DMS114 treated with DMSO at 0.1 percent for 48 hours (cell line): ENCODE measurements around the gene PGAM4.
"Not testable (repeated sequence)": the region's sequence is repeated elsewhere in the genome, so short reads cannot be mapped to it uniquely, and the experiment has no call there.

ENCODE experiments used
- DNase-seq: peaks from one replicate; lab custom pipeline; 2025; ENCODE audit not compliant: unreplicated experiment; lab: John Stamatoyannopoulos, UW

Gene PGAM4

DNA sequence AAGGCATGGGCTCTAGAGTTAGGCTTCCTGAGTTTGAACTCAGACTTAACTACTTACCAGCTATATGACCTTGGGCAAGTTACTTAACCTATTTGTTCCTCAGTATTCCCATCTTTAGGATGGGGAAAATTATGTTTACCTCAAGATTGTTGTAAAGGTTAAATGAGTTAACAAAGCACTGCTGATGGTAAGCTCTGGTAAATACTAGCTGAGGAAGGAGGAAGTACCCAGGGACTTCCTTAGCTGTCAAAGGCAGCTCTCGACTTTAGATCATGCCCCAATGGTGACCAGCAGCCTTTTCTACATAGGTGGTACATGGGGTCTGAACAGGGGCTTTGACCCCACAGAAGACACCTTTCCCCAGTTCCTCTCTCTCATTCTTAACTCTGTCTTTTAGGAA, 38.9 kb downstream of the PGAM4 start:
- no peak for DNase-seq

DNA sequence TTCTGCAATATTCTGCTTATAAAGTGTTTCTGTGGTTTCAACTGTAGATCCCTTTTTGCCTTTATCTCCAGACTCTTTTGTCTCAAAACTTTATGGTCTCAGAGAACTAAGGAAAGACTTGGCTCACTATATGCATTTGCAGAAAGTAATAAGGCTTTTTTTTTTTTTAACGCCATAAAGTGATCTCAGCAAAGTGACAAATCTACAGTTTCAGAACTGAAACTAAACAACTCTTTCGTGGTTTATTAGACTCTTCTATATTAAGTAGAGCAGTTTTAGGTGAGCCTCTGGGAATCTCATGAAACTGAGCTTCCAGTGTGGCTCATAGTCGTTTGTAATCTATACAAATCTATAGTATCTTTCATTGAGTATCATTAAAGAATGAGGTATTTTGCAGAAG, 43.7 kb downstream of the PGAM4 start:
- DNase-seq, result no peak

DNA sequence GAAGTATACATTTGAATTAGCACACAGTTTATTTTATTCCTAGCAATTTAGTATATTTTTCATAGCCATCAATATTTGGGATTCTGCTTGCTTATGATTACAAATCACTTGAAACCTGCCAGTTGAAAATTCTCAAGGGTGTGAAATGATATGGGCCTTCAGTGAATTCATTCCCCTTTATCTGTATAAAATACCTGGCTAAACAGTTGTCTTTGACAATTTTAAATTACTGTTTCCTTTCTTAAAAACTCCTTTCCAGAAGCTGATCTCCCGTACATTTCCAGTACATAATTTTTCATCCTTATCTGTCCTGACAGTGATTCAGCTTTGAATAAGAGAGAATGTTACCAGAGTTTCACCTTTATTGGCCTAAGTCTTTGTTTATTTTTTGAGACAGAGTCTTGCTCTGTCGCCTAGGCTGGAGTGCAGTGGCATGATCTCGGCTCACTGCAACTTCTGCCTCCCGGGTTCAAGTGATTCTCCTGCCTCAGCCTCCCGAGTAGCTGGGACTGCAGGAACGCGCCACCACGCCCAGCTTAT, 45.0 kb downstream of the PGAM4 start:
- no peak for DNase-seq

DNA sequence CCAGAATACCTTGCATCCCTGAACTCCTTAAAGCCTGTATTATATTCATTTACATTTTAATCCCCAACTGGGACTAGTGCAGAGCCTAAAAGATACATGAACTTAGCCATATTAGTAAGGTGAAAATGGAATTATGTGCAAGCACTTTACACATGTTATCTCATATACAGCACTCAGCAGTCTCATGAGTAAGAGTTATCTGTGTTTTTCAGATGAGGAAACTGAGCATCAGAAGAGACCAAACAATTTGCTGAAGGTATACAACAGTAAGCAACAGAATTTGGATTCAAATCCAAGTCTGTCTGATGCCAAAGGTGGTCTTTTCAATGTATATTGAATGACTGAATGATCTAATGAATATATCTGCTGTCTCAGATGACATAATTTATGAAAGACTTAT, 46.7 kb downstream of the PGAM4 start:
- DNase-seq, result no peak

DNA sequence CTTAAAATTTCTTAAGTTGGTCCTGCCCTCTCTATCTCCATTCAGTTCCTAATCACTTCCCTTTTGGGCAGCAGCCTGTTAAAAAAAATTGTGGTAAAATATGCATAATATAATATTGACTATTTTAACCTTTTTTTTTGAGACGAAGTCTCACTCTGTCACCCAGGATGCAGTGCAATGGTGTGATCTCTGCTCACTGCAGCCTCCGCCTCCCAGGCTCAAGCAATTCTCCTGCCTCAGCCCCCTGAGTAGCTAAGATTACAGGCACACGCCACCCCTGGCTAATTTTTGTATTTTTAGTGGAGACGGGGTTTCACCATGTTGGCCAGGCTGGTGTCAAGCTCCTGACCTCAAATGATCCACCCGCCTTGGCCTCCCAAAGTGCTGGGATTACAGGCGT, 50.1 kb downstream of the PGAM4 start:
- not testable (repeated sequence) for DNase-seq

DNA sequence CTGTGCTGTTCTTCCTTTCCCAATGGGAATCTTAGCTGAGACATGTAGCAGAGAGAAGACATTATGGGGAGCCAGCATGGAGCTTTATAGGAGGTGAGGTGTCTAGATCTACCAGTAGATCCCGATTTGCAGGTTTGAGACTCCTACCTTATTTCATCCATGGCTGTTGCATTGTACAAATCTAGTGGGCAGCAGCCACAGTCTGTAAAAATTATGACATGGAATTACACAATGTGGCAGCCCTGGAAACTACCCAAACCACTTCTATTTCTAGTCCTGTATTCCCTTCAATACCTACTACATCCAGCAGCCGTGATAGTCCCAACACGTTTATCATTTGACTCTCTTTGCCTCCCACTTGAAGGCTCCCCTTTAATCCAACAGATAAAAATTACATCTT, 50.9 kb downstream of the PGAM4 start:
- DNase-seq, result no peak
